Brain microvascular endothelial cell (primary cell): ENCODE measurements around the gene DCAF17.

ENCODE experiments used
- DNase-seq: peaks from one replicate; pipeline ENCODE4 v3.0.0-alpha.2; 2020
- H3K27ac ChIP-seq: fragments of 250-450 bp; sonication (Bioruptor Pico); 2 replicates; pipeline ENCODE4 v1.5.1; 2020; ENCODE audit warnings: mild to moderate bottlenecking, moderate library complexity
- H3K27me3 ChIP-seq: fragments of 250-450 bp; sonication (Bioruptor Pico); replicated peaks from 2 replicates; pipeline ENCODE4 v1.5.1; 2020; ENCODE audit warnings: mild to moderate bottlenecking
- H3K36me3 ChIP-seq: fragments of 250-450 bp; sonication (Bioruptor Pico); replicated peaks from 2 replicates; pipeline ENCODE4 v1.5.1; 2020; ENCODE audit warnings: mild to moderate bottlenecking
- H3K4me3 ChIP-seq: 2 replicates; pipeline ENCODE4 v1.5.1; 2011; ENCODE audit warnings: low read depth, mild to moderate bottlenecking, control low read depth, low read length, moderate library complexity
- in situ Hi-C: cut with HindIII; loops from 2 replicates; pipeline ENCODE4 v1.10.0; 2017; ENCODE audit warnings: low sequenced_read_pairs, low pct_ligation_motif_present
- TF ChIP-seq, protein P1 (sequence below): IDR thresholded peaks from 2 replicates; pipeline ENCODE4 v1.5.1; 2011; ENCODE audit warnings: low read depth, mild to moderate bottlenecking, moderate library complexity, low read length, control low read depth, inconsistent platforms; ENCODE audit errors: missing control alignments

DCAF17 gene

DNA sequence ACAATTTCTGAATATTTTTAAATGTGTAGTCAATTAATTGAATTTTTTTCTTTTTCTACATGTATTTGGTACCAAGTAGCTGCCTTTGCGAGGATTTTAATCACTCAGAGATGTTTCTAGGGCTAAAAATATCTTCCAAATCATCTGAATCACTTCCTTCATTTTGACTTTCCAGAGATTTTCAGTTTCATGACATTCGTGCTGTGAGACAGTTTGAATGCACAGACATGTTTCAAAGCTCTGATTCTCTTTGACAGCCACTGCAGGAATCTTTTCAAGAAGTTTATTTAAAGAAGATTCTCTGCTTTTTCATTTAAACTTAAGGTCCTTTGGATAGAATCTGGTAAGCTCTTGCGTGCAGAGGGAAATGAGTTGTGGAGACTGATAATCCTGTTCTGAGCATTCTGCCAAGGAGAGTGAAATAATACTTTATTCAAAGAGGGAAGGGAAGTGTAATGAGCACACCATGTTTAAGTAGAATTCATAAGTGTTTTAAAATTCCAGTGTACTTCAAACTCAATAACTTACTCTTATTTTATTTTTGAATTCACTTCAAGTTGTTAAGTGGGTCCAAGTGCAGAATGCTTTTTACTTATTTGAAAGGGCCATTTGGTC is 97.9 kb downstream of the DCAF17 start:
- H3K27me3 ChIP-seq, result no peaks in the 10 kb centered on the region
- H3K4me3 ChIP-seq, result no peak overlapping the region
- in situ Hi-C loops, result no loop called here
- peak overlapping the region; percentile 72 for H3K27ac ChIP-seq
- TF ChIP-seq, protein P1, sequence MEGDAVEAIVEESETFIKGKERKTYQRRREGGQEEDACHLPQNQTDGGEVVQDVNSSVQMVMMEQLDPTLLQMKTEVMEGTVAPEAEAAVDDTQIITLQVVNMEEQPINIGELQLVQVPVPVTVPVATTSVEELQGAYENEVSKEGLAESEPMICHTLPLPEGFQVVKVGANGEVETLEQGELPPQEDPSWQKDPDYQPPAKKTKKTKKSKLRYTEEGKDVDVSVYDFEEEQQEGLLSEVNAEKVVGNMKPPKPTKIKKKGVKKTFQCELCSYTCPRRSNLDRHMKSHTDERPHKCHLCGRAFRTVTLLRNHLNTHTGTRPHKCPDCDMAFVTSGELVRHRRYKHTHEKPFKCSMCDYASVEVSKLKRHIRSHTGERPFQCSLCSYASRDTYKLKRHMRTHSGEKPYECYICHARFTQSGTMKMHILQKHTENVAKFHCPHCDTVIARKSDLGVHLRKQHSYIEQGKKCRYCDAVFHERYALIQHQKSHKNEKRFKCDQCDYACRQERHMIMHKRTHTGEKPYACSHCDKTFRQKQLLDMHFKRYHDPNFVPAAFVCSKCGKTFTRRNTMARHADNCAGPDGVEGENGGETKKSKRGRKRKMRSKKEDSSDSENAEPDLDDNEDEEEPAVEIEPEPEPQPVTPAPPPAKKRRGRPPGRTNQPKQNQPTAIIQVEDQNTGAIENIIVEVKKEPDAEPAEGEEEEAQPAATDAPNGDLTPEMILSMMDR, result no peak
- DNase-seq, result no peak
- no peaks in the 10 kb centered on the region for H3K36me3 ChIP-seq

DNA sequence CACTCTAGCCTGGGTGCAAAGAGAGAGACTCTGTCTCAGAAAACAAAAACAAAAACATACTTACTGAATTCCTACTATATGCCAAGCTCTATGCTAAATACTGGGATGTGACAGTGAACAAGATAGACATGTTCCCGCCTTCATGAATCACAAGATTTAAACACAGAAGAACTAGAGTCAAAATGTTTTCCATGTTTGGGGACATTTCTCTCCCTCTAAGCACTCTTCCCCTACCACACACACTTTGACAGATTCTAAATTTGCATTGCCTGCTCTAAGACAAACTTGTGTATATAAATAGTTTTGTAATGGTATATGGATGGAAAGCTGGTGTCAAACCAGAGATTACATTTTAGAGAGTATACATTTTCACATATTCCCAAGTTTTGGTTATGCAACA is 99.3 kb downstream of the DCAF17 start:
- in situ Hi-C loops, result no loop called here

More for the DNA sequence above, 99.3 kb downstream of the DCAF17 start:
- H3K27me3 ChIP-seq, result no peaks in the 10 kb centered on the region
- H3K27ac ChIP-seq, result no peak overlapping the region
- TF ChIP-seq, protein P1, result no peak
- no peak overlapping the region for H3K4me3 ChIP-seq
- no peak for DNase-seq
- H3K36me3 ChIP-seq, result no peaks in the 10 kb centered on the region
